Calu3 (cell line): ENCODE data around the gene ASTN1. TPM values are rescaled to one million over a fixed set of nuclear protein-coding genes. Genes with fewer than 3 reads are reported as not detected.

Experiments used
- BruUV-seq: library from RNA; stranded (reverse); fragments of 400-500 nt; replicated peaks from 2 replicates; lab custom pipeline; 2021; lab: Mats Ljungman, UMichigan
- CTCF ChIA-PET: fragments of 300-600 bp; sonication (Branson Sonifier 250); formaldehyde crosslinking; loops from one replicate; lab custom pipeline; 2022; ENCODE audit warnings: antibody characterized with exemption; lab: Charles Lee
- DNase-seq: peaks from one replicate; pipeline ENCODE4 v3.0.0; 2022
- H3K27ac Mint-ChIP-seq: one replicate; pipeline ENCODE4 v1.8.0; 2022; ENCODE audit warnings: mixed read lengths; ENCODE audit not compliant: unreplicated experiment
- H3K27me3 Mint-ChIP-seq: one replicate; pipeline ENCODE4 v1.8.0; 2022; ENCODE audit warnings: mixed read lengths; ENCODE audit not compliant: unreplicated experiment
- H3K36me3 Mint-ChIP-seq: one replicate; pipeline ENCODE4 v1.8.0; 2022; ENCODE audit warnings: mild to moderate bottlenecking, moderate library complexity, mixed read lengths; ENCODE audit not compliant: insufficient read depth, unreplicated experiment
- H3K4me1 Mint-ChIP-seq: one replicate; pipeline ENCODE4 v1.8.0; 2022; ENCODE audit warnings: mild to moderate bottlenecking, low read depth, mixed read lengths; ENCODE audit not compliant: unreplicated experiment
- H3K4me3 Mint-ChIP-seq: one replicate; pipeline ENCODE4 v1.8.0; 2022; ENCODE audit warnings: mild to moderate bottlenecking, low read depth, moderate library complexity, mixed read lengths; ENCODE audit not compliant: unreplicated experiment
- H3K9me3 Mint-ChIP-seq: one replicate; pipeline ENCODE4 v1.8.0; 2022; ENCODE audit warnings: low read depth, mixed read lengths; ENCODE audit not compliant: unreplicated experiment
- CTCF ChIP-seq: fragments of 200-600 bp; IDR thresholded peaks from one replicate; pipeline ENCODE4 v1.8.0; 2022; ENCODE audit warnings: antibody characterized with exemption; ENCODE audit not compliant: unreplicated experiment
- intact Hi-C: fragments of 100-400 bp; cut with micrococcal nuclease; formaldehyde crosslinking; loops from one replicate; pipeline ENCODE4 v1.10.0; 2022; ENCODE audit not compliant: unreplicated experiment
- total RNA-seq: library from RNA; stranded (reverse); gene quantifications from 2 replicates; pipeline ENCODE4 v1.2.3, GENCODE V29; 2022

ASTN1 gene
- total RNA-seq, 1 experiment from 2014 or later, result not detected

- no peak overlapping the region for H3K27ac Mint-ChIP-seq
- peaks cover 60% of the 10 kb centered on the region for H3K27me3 Mint-ChIP-seq
- no peaks in the 10 kb centered on the region for H3K9me3 Mint-ChIP-seq
- intact Hi-C loops, result no loop called here
- H3K4me1 Mint-ChIP-seq, result no peaks in the 10 kb centered on the region
- H3K36me3 Mint-ChIP-seq, result no peaks in the 10 kb centered on the region
- CTCF ChIA-PET, result interaction anchor here (0.6 kb wide), 1 partner anchor 930 kb away, joined by 3 read pairs; no protein-coding TSS in a partner anchor
- TF ChIP-seq CTCF, result no peak
- no peak for DNase-seq
- BruUV-seq, result no TSS peak
- no peak overlapping the region for H3K4me3 Mint-ChIP-seq
Observed at GRCh38 chr1:176850871-176851270, 313.6 kb downstream of the ASTN1 start.

DNA sequence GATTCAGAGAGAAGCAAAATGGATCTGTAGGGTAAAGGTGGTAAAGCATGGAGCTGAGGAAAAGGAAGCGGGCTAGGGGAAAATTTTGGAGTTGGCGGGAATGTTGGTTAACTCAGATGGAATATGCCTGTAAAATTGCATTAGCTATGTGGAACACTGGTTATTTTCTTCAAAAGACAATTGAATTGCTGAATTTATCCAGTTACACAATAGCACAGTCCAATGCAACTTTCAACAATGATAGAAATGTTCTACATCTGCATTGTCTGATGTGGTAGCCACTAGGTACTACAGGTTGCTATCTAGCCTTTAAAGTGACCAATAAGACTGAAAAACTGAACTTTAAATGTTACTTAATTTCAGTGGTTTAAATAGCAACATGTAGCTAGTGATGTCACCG, 315.2 kb downstream of the ASTN1 start:
- no TSS peak for BruUV-seq
- H3K27ac Mint-ChIP-seq, result no peak overlapping the region
- H3K4me3 Mint-ChIP-seq, result no peak overlapping the region
- no peak for TF ChIP-seq CTCF
- H3K4me1 Mint-ChIP-seq, result no peaks in the 10 kb centered on the region
- H3K27me3 Mint-ChIP-seq, result peaks cover 62% of the 10 kb centered on the region
- CTCF ChIA-PET, result no interaction called here
- no peaks in the 10 kb centered on the region for H3K36me3 Mint-ChIP-seq
- intact Hi-C loops, result no loop called here
- DNase-seq, result no peak
- H3K9me3 Mint-ChIP-seq, result no peaks in the 10 kb centered on the region

- no peak for DNase-seq
- Mint-ChIP-seq H3K27ac (no peak overlapping the region), H3K9me3 (no peaks in the 10 kb centered on the region), H3K36me3 (no peaks in the 10 kb centered on the region), H3K27me3 (peaks cover 62% of the 10 kb centered on the region), H3K4me1 (no peaks in the 10 kb centered on the region), H3K4me3 (no peak overlapping the region)
- no TSS peak for BruUV-seq
- CTCF ChIA-PET, result interaction anchor here (0.7 kb wide), 1 partner anchor 10 kb away, joined by 8 read pairs; no protein-coding TSS in a partner anchor
- no peak for TF ChIP-seq CTCF
- intact Hi-C loops, result no loop called here
Observed at GRCh38 chr1:176847052-176847451, 317.5 kb downstream of the ASTN1 start.

GRCh38 chr1:176843352-176844297, 320.9 kb downstream of the ASTN1 start:
- no peak overlapping the region for H3K4me3 Mint-ChIP-seq
- peak; percentile 32 for DNase-seq
- CTCF ChIA-PET, result no interaction called here
- intact Hi-C loops, result loop anchor here (2.0 kb wide), 1 partner anchor 283 kb away; no protein-coding TSS in a partner anchor
- H3K27me3 Mint-ChIP-seq, result peaks cover 79% of the 10 kb centered on the region
- H3K4me1 Mint-ChIP-seq, result no peaks in the 10 kb centered on the region
- no peaks in the 10 kb centered on the region for H3K9me3 Mint-ChIP-seq
- H3K27ac Mint-ChIP-seq, result no peak overlapping the region
- BruUV-seq, result no TSS peak
- TF ChIP-seq CTCF, result no peak
- H3K36me3 Mint-ChIP-seq, result no peaks in the 10 kb centered on the region
